ENCODE measurements around the gene PTPRG.

The PTPRG gene

DNA sequence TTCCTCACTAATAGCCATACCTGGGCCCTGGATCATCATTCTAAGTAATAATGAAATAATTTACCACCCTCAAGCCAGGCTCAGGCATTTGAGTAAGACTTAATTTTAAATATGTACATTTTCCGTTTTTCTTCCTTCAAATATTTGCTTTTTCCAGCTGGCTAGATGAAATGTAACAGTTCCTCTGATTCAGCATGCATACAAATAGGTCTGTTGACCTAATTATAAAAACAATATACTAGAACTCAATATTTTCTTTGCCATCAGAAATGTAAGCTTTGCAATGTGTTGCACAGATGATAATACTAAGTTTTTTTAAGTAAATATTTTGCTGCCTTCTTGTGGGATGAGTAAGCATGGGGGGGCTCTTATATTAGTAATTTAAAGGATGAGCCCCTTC lies 720.4 kb downstream of the PTPRG start:
- no peak overlapping the region for H3K4me3 ChIP-seq (ENCODE audit: control insufficient read depth, low read depth, low read length)
- peak; percentile 1 for DNase-seq (ENCODE audit: low read depth)
- TF ChIP-seq, protein P1, sequence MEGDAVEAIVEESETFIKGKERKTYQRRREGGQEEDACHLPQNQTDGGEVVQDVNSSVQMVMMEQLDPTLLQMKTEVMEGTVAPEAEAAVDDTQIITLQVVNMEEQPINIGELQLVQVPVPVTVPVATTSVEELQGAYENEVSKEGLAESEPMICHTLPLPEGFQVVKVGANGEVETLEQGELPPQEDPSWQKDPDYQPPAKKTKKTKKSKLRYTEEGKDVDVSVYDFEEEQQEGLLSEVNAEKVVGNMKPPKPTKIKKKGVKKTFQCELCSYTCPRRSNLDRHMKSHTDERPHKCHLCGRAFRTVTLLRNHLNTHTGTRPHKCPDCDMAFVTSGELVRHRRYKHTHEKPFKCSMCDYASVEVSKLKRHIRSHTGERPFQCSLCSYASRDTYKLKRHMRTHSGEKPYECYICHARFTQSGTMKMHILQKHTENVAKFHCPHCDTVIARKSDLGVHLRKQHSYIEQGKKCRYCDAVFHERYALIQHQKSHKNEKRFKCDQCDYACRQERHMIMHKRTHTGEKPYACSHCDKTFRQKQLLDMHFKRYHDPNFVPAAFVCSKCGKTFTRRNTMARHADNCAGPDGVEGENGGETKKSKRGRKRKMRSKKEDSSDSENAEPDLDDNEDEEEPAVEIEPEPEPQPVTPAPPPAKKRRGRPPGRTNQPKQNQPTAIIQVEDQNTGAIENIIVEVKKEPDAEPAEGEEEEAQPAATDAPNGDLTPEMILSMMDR (conservative IDR thresholded peaks at IDR 0.05; ENCODE audit: control insufficient read depth, insufficient read depth, low read depth, low read length): no peak

DNA sequence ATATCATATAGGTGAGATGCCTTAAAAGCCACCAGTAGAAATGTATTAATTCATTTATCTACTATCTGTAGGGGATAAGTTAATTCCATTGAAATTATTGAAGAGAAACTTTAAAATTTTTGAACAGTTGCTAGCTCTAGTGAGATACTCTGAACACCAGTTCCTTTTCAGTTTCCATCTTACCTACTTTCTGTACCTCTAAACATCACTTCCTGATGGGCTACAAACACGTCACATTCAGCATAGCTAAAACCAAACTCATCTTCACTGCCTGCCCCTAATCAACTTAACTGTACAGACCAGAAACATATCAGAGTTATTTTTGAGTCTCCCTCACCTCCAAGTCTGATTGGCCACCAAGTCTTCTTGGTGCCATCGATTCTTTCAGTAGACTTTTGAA lies 723.1 kb downstream of the PTPRG start:
- DNase-seq (ENCODE audit: low read depth): no peak
- TF ChIP-seq, protein P1 (conservative IDR thresholded peaks at IDR 0.05; ENCODE audit: control insufficient read depth, insufficient read depth, low read depth, low read length): no peak
- no peak overlapping the region for H3K4me3 ChIP-seq (ENCODE audit: control insufficient read depth, low read depth, low read length)

DNA sequence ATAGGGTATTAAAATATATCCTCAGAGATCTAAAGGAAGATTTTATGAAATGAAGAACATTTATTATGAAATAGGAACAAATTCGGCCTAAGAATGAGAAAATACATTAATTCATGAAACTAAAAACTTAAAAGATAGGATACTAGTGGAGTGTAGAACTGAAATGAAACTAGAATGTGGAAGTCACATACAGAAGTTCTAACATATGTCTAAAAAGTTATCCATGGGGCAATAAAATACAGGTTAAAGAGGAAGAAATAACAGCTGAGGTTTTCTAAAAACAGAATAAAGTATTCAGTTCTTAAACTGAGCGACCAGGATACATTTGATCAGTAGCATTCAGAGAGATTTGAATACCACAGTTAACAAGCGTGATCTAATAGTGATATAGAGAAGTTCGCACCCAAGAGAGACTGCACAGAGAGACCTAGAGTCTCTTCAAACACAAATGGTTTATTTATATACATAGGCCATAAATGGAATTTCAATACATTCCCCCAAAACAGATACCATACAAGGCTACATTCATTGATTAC lies 726.1 kb downstream of the PTPRG start:
- TF ChIP-seq, protein P1 (conservative IDR thresholded peaks at IDR 0.05; ENCODE audit: control insufficient read depth, insufficient read depth, low read depth, low read length): no peak
- no peak for DNase-seq (ENCODE audit: low read depth)

DNA sequence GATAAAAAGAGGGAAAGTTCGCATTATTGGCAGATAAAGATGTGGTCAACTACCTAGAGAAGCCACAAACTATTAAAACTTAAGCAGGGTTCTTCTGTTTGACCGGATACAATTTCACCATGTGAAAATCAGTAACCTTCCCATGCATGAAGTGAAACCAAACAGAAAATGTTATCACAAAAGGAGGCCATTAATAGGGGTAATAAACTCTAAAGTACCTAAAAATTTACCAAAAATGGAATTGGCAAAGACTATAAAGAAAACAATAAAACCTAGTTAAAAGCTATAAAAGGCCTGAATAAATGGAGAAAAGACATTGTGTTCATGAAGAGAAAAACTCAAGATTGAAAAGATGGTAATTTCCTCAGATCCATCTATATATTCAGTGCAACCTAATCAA lies 728.6 kb downstream of the PTPRG start:
- TF ChIP-seq, protein P1 (conservative IDR thresholded peaks at IDR 0.05; ENCODE audit: control insufficient read depth, insufficient read depth, low read depth, low read length): no peak
- DNase-seq (ENCODE audit: low read depth): no peak

More for the DNA sequence above, 726.1 kb downstream of the PTPRG start:
- H3K4me3 ChIP-seq (ENCODE audit: control insufficient read depth, low read depth, low read length): no peak overlapping the region

DNA sequence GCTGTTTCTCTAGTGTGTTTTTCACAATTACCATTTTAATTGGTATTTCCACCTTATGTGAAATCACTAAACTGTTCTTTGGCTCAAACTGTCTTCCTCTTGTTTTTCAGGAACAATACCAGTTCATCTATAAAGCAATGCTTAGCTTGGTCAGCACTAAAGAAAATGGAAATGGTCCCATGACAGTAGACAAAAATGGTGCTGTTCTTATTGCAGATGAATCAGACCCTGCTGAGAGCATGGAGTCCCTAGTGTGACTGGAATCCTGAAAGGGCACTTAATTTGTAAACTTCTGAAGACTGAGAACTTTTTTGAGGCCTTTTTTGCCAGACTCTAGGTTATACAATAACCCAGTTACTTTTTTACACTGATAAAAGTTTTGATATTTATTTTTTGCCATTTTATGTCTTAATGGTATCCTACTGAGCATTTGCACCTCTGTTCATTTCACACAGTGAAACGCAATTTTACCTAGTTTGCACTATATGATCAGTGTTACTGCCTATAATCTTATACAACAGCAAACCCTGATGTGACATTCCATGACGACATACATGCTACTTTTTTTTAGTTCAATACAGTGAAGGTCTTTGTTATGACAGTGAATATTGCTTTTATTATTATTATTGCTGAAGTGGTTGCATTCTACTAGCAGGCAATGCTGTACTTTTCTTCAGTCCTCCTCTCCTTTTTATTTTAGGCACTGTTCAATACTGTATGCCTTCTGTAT lies 731.8 kb downstream of the PTPRG start:
- TF ChIP-seq, protein P1 (conservative IDR thresholded peaks at IDR 0.05; ENCODE audit: control insufficient read depth, insufficient read depth, low read depth, low read length): no peak
- no peak for DNase-seq (ENCODE audit: low read depth)
- no peak overlapping the region for H3K4me3 ChIP-seq (ENCODE audit: control insufficient read depth, low read depth, low read length)

More for the DNA sequence above, 728.6 kb downstream of the PTPRG start:
- no peak overlapping the region for H3K4me3 ChIP-seq (ENCODE audit: control insufficient read depth, low read depth, low read length)

DNA sequence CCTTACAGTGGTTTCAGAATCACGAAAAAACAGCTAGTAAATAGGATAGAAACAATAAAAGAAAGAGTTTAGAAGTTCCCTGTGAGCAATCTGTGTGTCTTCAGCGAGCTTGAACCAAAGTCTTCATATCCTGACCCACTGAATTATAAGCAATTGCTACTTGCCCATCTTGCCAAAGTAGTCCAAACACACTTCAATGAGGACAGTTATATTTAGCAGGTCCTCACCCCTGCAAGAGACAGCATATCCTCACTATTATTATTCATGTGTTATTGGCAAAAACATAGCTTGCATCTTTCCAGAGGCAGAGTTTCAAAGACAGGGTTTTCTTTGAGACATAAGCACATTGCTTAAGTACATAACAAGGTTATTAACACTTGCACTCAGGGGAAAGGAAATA lies 734.2 kb downstream of the PTPRG start:
- DNase-seq (ENCODE audit: low read depth): no peak
- H3K4me3 ChIP-seq (ENCODE audit: control insufficient read depth, low read depth, low read length): no peak overlapping the region
- TF ChIP-seq, protein P1 (conservative IDR thresholded peaks at IDR 0.05; ENCODE audit: control insufficient read depth, insufficient read depth, low read depth, low read length): no peak
